GM19467 (cell line): Measurements from ENCODE around the gene ZNF280B.

ENCODE experiments used
- ATAC-seq: cut with Tn5 transposase; IDR thresholded peaks from one replicate; pipeline ENCODE4 v1.9.1; 2021; ENCODE audit warnings: mild to moderate bottlenecking, moderate library complexity; ENCODE audit not compliant: unreplicated experiment

Gene ZNF280B

GRCh38 chr22:22508274-22509176 is at the start of gene ZNF280B:
ZNF280B (minus strand) TSS chr22:22508742; CDS start chr22:22489398, 19,344 bp downstream.
- peak; percentile 80 for ATAC-seq

- ATAC-seq, result no peak
Measured at GRCh38 chr22:22556995-22557925, 48.7 kb upstream of the ZNF280B start.

- no peak for ATAC-seq
Measured at GRCh38 chr22:22556578-22556977, 48.0 kb upstream of the ZNF280B start.

GRCh38 chr22:22555596-22555995 is 47.1 kb upstream of the ZNF280B start:
- no peak for ATAC-seq

GRCh38 chr22:22554587-22555284 is 46.2 kb upstream of the ZNF280B start:
- ATAC-seq, result no peak

- ATAC-seq, result no peak
Measured at GRCh38 chr22:22553735-22554586, 45.4 kb upstream of the ZNF280B start.

GRCh38 chr22:22553141-22553540 is 44.6 kb upstream of the ZNF280B start:
- no peak for ATAC-seq

GRCh38 chr22:22552630-22553029 is 44.1 kb upstream of the ZNF280B start:
- ATAC-seq, result no peak

- ATAC-seq, result no peak
Measured at GRCh38 chr22:22550789-22551434, 42.4 kb upstream of the ZNF280B start.

GRCh38 chr22:22548910-22549309 is 40.4 kb upstream of the ZNF280B start:
- ATAC-seq, result no peak

GRCh38 chr22:22548317-22548716 is 39.8 kb upstream of the ZNF280B start:
- ATAC-seq, result no peak

GRCh38 chr22:22547692-22548300 is 39.3 kb upstream of the ZNF280B start:
- no peak for ATAC-seq

- no peak for ATAC-seq
Measured at GRCh38 chr22:22547226-22547625, 38.7 kb upstream of the ZNF280B start.

- ATAC-seq, result no peak
Measured at GRCh38 chr22:22546490-22546889, 37.9 kb upstream of the ZNF280B start.

GRCh38 chr22:22545084-22545483 is 36.5 kb upstream of the ZNF280B start:
- ATAC-seq, result no peak

- ATAC-seq, result no peak
Measured at GRCh38 chr22:22538226-22538989, 29.9 kb upstream of the ZNF280B start.

- no peak for ATAC-seq
Measured at GRCh38 chr22:22536916-22537315, 28.4 kb upstream of the ZNF280B start.

GRCh38 chr22:22536515-22536914 is 28.0 kb upstream of the ZNF280B start:
- ATAC-seq, result no peak
